Epithelial cell of esophagus (primary cell): ENCODE results near the gene SLC4A5.

Source experiments
- DNase-seq: peaks from one replicate; pipeline ENCODE4 v3.0.0; 2010; ENCODE audit warnings: low read depth
- H3K4me3 ChIP-seq: 2 replicates; pipeline ENCODE4 v1.5.1; 2011; ENCODE audit warnings: mild to moderate bottlenecking, low read length, control low read depth
- CTCF ChIP-seq: IDR thresholded peaks from 2 replicates; pipeline ENCODE4 v1.5.1; 2011; ENCODE audit warnings: low read depth, mild to moderate bottlenecking, low read length, control low read depth, inconsistent platforms; ENCODE audit not compliant: insufficient read depth; ENCODE audit errors: missing control alignments

SLC4A5 gene

GRCh38 chr2:74293191-74293991, 49.8 kb downstream of the SLC4A5 start:
- DNase-seq, result no peak
- TF ChIP-seq CTCF, result no peak

DNA sequence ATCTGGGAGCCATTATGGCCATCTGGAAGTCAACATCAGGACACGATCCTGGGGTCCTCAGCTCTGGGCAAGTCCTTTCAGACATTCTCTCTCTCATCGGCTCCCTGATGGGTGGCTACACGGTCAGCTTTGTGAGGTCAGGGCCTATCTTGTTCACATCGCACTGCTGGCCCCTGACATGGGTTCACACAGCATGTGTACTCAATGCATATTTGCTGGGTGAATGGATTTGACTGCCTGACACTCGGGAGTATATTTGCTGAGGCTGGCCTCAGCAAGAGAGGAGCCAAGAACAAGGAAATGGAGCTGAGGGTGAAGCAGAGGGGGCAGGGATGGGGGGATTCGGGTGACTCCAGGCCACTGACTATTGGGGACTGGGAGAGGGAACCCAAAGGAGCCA, 50.5 kb downstream of the SLC4A5 start:
- no peak for TF ChIP-seq CTCF
- no peak for DNase-seq
- no peak overlapping the region for H3K4me3 ChIP-seq

More at GRCh38 chr2:74293191-74293991, 49.8 kb downstream of the SLC4A5 start:
- H3K4me3 ChIP-seq, result no peak overlapping the region

DNA sequence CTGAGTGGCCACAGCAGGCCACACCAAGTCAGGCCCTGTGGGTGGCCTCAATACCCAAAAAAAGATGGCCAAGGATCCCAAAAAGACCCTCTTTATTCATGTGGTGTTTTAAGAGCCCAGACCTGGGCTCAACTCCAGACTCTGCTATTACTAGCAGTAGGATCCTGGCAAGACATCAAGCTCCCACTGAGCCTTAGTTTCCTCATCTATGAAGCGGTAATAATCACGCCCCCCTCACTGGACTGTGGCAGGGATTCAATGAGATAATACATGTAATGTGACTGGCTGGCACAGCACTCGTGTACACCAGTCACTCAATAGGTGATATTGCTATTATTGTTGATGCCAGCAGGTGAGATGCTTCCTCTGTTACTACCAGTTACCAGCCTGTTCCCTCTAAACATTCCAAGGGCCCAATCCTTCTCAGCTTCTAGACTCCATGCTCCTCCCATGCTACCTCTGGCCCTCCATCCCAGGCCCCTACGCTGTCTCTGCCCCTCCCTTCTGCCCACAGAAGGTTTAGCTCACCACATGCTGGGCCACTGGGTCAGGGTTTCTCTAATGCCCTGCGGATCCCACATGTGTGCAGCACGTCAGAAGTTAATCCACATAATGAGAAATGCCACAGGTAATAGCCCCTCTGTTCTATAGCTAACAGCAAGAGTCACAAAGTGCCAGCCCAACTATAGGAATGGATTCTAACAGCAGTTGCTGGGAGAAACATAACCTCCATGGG, 51.2 kb downstream of the SLC4A5 start:
- TF ChIP-seq CTCF, result no peak
- DNase-seq, result no peak
- H3K4me3 ChIP-seq, result no peak overlapping the region

DNA sequence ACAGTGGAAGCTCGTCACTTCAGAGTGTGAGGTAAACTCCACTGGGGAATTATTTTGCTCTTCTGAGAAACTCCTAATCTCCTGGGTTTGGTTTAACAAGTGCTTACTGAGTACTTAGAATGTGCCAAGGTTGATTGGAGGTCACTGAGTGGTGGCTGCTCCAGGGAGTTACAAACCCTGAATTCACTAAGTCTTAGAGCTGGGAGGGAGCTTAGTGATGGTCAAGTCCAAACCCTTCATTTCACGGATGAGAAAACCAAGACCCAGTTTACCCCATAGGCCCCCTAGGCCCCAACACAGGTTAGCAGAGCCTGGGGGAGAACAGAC, 52.0 kb downstream of the SLC4A5 start:
- no peak for DNase-seq
- no peak for TF ChIP-seq CTCF
- no peak overlapping the region for H3K4me3 ChIP-seq

DNA sequence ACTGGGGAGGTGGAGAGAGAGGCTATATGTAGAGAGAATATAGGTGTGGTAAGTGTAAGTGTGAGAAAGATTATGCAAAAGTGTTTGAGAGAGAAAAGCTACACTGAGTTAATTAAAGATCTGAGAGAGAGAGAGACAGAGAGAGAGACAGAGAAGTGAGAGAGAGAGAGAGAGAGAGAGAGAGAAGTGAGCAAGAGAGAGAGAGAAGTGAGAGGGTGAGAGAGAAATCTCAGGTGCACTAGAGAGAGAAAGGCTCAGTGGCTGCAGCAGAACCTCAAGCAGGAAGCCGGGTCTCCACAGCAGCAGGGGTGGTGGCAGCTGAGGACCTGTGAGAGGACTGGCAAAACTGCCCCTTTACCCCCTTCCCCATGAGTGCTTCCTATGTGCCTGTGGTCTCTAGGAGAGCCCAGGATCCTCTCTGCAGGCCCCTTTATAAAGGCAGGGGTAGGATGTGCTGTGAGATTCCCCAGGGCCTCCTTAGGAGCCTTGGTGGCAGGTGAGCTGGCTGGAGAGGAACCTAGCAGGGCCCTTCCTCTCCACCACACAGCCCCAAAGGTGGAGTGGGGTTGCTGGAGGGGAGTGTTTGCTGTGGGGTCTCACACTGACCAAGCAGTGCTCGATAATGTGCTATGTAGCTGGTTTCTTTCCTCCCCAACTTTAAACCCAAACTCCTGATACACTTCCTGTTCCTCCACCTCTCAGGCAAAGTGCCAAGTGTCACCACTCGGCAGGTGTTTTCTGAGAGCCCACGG, 52.6 kb downstream of the SLC4A5 start:
- no peak overlapping the region for H3K4me3 ChIP-seq
- no peak for DNase-seq
- TF ChIP-seq CTCF, result no peak

GRCh38 chr2:74290066-74290465, 53.1 kb downstream of the SLC4A5 start:
- no peak for DNase-seq
- TF ChIP-seq CTCF, result no peak
- no peak overlapping the region for H3K4me3 ChIP-seq
